Upper lobe of right lung (tissue), 1 donor: ENCODE measurements around the gene POLR2L. TPM values are rescaled to one million over a fixed set of nuclear protein-coding genes. Genes with fewer than 3 reads are reported as not detected.
A peak's percentile ranks its signal among the peaks of the same experiment; 100 is the strongest.

Experiments used
- ATAC-seq: fragments of 200-7000 bp; cut with Tn5 transposase; one replicate; pipeline ENCODE4 v1.9.1; 2020; ENCODE audit warnings: mild to moderate bottlenecking, moderate library complexity
- DNase-seq: peaks from one replicate; pipeline ENCODE4 v3.0.0-alpha.2; 2020
- H3K27ac ChIP-seq: fragments of 200-600 bp; one replicate; pipeline ENCODE4 v1.8.0; 2022
- H3K27me3 ChIP-seq: fragments of 200-600 bp; one replicate; pipeline ENCODE4 v1.8.0; 2022; ENCODE audit warnings: mild to moderate bottlenecking
- H3K36me3 ChIP-seq: fragments of 200-600 bp; one replicate; pipeline ENCODE4 v1.8.0; 2022
- H3K4me1 ChIP-seq: fragments of 200-600 bp; one replicate; pipeline ENCODE4 v1.8.0; 2022
- H3K4me3 ChIP-seq: fragments of 200-600 bp; one replicate; pipeline ENCODE4 v1.8.0; 2022; ENCODE audit warnings: mild to moderate bottlenecking
- H3K9me3 ChIP-seq: fragments of 200-600 bp; one replicate; pipeline ENCODE4 v1.8.0; 2022
- intact Hi-C: fragments of 100-400 bp; cut with DNase I; formaldehyde crosslinking; loops from one replicate; pipeline ENCODE4 v1.11.0; 2022
- total RNA-seq: library from RNA; stranded (reverse); fragmentation: NEBNext Ultra II Directional; extraction: Animal tissue kit (Norgen Biotek cat#: 25700); gene quantifications from one replicate; pipeline ENCODE4 v1.2.1, GENCODE V29; 2021
- TF ChIP-seq, protein P1 (sequence below): fragments of 200-600 bp; IDR thresholded peaks from one replicate; pipeline ENCODE4 v1.8.0; 2022; ENCODE audit warnings: antibody characterized with exemption
- donor health status: DM: no; HTN: yes; CAD: no; lungs with severe emphysema.

POLR2L gene
- total RNA-seq, 1 donor from 2014 or later, result 138 TPM

DNA sequence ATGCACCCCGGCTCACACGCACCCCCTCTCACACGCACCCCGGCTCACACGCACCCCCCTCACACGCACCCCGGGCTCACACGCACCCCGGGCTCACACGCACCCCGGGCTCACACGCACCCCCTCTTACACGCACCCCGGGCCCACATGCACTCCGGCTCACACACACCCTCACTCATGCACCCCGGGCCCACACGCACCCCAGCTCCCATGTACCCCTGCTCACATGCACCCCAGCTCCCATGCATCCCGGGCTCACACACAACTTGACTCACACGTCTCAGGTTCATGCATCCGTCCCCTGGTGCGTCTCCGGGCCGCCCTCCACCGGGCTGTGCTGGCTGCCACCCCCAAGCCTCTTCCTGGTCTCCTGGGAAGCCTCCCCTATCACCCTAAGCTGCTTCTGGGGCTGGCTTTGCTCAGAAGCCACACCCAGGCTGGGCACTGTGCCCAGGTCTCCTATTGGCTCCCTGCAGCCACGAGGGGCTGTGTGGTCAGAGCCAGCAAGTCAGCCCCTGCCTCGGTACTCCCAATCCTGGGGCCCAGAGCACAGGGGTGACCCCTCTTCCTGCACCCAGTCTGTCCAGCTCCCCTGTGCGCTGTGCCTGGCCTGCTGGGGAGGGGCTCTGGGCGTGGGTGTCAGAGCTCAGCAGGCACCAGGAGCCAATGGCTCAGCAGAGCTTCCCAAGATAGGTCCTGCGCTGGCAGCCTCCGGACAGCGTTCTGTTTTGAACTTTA lies 17.2 kb upstream of the POLR2L start:
- peak; percentile 36 for ATAC-seq

DNA sequence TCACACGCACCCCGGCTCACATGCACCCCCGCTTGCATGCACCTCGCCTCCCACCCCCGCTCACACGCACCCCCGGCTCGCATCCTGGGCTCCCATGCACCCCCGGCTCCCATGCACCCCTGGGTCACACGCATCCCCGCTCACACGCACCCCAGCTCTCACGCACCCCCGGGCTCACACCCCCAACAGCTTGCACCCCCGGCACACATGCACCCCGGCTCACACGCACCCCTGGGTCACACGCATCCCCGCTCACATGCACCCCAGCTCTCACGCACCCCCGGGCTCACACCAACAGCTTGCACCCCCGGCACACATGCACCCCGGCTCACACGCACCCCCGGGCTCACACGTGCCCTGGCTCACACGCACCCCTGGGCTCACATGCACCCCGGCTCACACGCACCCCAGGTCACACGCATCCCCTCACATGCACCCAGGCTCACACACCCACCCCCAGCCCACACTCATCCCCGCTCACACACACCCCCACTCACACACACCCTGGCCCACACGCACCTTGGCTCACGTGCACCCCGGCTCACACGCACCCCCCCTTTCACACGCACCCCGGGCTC lies 16.5 kb upstream of the POLR2L start:
- TF ChIP-seq, protein P1, sequence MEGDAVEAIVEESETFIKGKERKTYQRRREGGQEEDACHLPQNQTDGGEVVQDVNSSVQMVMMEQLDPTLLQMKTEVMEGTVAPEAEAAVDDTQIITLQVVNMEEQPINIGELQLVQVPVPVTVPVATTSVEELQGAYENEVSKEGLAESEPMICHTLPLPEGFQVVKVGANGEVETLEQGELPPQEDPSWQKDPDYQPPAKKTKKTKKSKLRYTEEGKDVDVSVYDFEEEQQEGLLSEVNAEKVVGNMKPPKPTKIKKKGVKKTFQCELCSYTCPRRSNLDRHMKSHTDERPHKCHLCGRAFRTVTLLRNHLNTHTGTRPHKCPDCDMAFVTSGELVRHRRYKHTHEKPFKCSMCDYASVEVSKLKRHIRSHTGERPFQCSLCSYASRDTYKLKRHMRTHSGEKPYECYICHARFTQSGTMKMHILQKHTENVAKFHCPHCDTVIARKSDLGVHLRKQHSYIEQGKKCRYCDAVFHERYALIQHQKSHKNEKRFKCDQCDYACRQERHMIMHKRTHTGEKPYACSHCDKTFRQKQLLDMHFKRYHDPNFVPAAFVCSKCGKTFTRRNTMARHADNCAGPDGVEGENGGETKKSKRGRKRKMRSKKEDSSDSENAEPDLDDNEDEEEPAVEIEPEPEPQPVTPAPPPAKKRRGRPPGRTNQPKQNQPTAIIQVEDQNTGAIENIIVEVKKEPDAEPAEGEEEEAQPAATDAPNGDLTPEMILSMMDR, result no peak
- no peaks in the 10 kb centered on the region for H3K27me3 ChIP-seq
- H3K36me3 ChIP-seq, result no peaks in the 10 kb centered on the region
- no peak for ATAC-seq
- H3K4me3 ChIP-seq, result no peak overlapping the region
- H3K9me3 ChIP-seq, result no peaks in the 10 kb centered on the region
- DNase-seq, result no peak
- no peak overlapping the region for H3K27ac ChIP-seq
- H3K4me1 ChIP-seq, result peaks cover 6% of the 10 kb centered on the region
- intact Hi-C loops, result no loop called here

More for the DNA sequence above, 17.2 kb upstream of the POLR2L start:
- Histone ChIP-seq H3K4me1 (peaks cover 6% of the 10 kb centered on the region), H3K27me3 (no peaks in the 10 kb centered on the region), H3K4me3 (no peak overlapping the region), H3K9me3 (no peaks in the 10 kb centered on the region), H3K36me3 (peaks cover 4% of the 10 kb centered on the region), H3K27ac (no peak overlapping the region)
- DNase-seq, result no peak
- intact Hi-C loops, result no loop called here
- TF ChIP-seq, protein P1, result no peak

DNA sequence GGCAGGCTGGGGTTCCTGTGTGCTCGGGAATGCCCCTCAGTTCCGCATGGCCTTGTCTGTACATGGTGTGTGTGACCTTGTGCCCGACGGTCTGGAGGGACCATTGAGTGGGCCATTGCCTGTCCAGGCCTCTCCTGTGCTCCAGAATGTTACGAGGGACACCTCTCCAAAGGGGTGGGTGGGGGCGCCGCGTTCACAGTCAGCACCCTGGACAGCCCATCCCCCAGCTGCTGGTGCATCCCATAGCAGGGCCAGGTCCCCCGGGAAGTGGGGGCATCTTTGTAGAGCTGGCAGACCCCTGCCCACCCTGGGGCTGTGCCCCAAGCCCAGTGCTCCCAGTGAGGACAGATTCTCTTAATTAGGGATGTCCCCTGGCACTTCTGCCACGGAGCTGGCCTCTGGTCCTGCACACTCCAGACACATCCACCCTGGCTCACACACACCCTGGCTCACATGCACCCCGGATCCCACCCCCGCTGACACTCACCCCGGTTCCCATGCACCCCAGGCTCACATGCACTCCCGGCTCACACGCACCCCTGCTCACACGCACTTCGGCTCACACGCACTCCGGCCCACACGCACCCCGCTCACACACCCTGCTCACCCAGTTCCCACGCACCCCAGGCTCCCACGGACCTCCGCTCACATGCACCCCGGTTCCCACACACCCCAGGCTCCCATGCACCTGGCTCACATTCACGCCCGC lies 15.9 kb upstream of the POLR2L start:
- H3K9me3 ChIP-seq, result no peaks in the 10 kb centered on the region
- no peaks in the 10 kb centered on the region for H3K36me3 ChIP-seq
- H3K27ac ChIP-seq, result no peak overlapping the region
- H3K4me3 ChIP-seq, result no peak overlapping the region
- intact Hi-C loops, result no loop called here
- H3K27me3 ChIP-seq, result no peaks in the 10 kb centered on the region
- TF ChIP-seq, protein P1, result no peak
- ATAC-seq (no peak), DNase-seq (no peak)
- H3K4me1 ChIP-seq, result peaks cover 6% of the 10 kb centered on the region

DNA sequence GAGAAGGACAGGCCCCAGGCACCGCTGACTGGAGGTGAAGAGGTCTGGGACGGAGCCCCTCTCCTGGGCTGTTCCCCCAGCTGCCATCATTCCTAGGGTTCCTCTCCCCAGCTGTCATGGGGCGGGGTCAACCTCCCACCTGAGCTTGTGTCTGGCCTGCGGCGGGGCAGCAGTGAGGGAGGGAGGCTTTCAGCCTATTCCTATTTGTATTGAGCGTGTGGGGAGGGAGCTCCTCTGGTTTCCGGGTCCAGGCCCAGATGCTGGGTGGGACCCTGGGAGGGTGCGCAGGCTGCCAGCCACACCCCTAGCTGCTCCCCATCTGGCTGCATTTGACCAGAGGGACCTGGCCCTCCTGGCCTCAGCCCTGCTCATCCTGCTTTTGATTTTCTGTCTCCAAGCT lies 14.1 kb upstream of the POLR2L start:
- intact Hi-C loops, result no loop called here
- ATAC-seq (no peak), DNase-seq (no peak)
- Histone ChIP-seq H3K4me3 (no peak overlapping the region), H3K27me3 (no peaks in the 10 kb centered on the region), H3K27ac (no peak overlapping the region), H3K36me3 (no peaks in the 10 kb centered on the region), H3K9me3 (no peaks in the 10 kb centered on the region), H3K4me1 (peaks cover 6% of the 10 kb centered on the region)
- TF ChIP-seq, protein P1, result no peak

DNA sequence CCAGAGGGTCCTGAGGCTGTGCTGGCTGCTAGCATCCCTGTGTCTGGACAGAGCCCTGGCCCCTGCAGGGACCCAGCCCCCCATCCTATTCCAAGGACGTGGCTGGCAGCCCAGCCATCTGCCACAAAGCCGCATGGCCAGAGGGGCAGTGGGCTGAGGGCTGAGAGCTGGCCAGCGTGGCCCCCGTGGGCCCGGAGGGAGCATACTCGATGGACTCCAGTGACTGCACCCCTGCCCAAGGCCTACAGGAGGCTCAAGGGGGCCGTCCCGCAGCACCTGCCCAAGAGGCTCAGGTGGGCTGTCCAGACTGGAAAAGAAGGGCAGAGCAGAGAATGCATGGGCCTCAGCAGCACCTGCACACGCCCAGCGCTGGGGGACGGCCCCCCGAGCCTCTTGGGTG lies 13.5 kb upstream of the POLR2L start:
- no peak overlapping the region for H3K4me3 ChIP-seq
- H3K4me1 ChIP-seq, result peaks cover 6% of the 10 kb centered on the region
- H3K36me3 ChIP-seq, result no peaks in the 10 kb centered on the region
- H3K9me3 ChIP-seq, result no peaks in the 10 kb centered on the region
- intact Hi-C loops, result no loop called here
- no peaks in the 10 kb centered on the region for H3K27me3 ChIP-seq
- TF ChIP-seq, protein P1, result no peak
- ATAC-seq (no peak), DNase-seq (no peak)
- H3K27ac ChIP-seq, result no peak overlapping the region
